IMR-90 (cell line): Measurements from ENCODE around the gene IQUB. TPM values are rescaled to one million over a fixed set of nuclear protein-coding genes. Genes with fewer than 3 reads are reported as not detected.

Experiments
- ATAC-seq: fragments of 200-7000 bp; cut with Tn5 transposase; 2 replicates; pipeline ENCODE4 v1.9.1; 2020; ENCODE audit warnings: low read depth, mild to moderate bottlenecking, moderate library complexity
- BruUV-seq: library from RNA; stranded (reverse); fragments of 400-500 nt; replicated peaks from 2 replicates; lab custom pipeline; 2021; lab: Mats Ljungman, UMichigan
- CTCF ChIA-PET: fragments of 300-600 bp; formaldehyde crosslinking; extraction: SDS; loops from one replicate; lab custom pipeline; 2021; ENCODE audit warnings: antibody characterized with exemption; lab: Yijun Ruan, JAX
- POLR2A ChIA-PET: fragments of 300-600 bp; sonication (Branson Sonifier 250); formaldehyde crosslinking; loops from one replicate; lab custom pipeline; 2022; ENCODE audit warnings: antibody characterized with exemption; ENCODE audit not compliant: unreplicated experiment; lab: Charles Lee
- DNase-seq: peaks from one replicate; pipeline ENCODE4 v3.0.0; 2013
- H2AFZ ChIP-seq: replicated peaks from 2 replicates; pipeline ENCODE3; 2013; ENCODE audit warnings: low read length, mild to moderate bottlenecking; ENCODE audit not compliant: poor library complexity
- H2AK5ac ChIP-seq: 2 replicates; pipeline ENCODE4 v1.6.1; 2013; ENCODE audit warnings: low read depth, low read length, inconsistent platforms
- H2AK9ac ChIP-seq: replicated peaks from 2 replicates; pipeline ENCODE3; 2013; ENCODE audit warnings: mild to moderate bottlenecking, low read depth, low read length, moderate library complexity; ENCODE audit not compliant: poor library complexity
- H2BK120ac ChIP-seq: 2 replicates; pipeline ENCODE4 v1.6.1; 2013; ENCODE audit warnings: low read depth, low read length, inconsistent platforms
- H2BK15ac ChIP-seq: 3 replicates; pipeline ENCODE4 v1.6.1; 2013; ENCODE audit warnings: low read depth, low read length, inconsistent platforms
- H2BK20ac ChIP-seq: 2 replicates; pipeline ENCODE4 v1.6.1; 2013; ENCODE audit warnings: low read depth, mild to moderate bottlenecking, inconsistent platforms, low read length, moderate library complexity
- H2BK5ac ChIP-seq: 2 replicates; pipeline ENCODE4 v1.6.1; 2013; ENCODE audit warnings: mild to moderate bottlenecking, low read depth, low read length, inconsistent platforms; ENCODE audit not compliant: poor library complexity, severe bottlenecking
- H3K14ac ChIP-seq: replicated peaks from 2 replicates; pipeline ENCODE4 v1.6.1; 2013; ENCODE audit warnings: low read depth, low read length, inconsistent platforms
- H3K18ac ChIP-seq: 2 replicates; pipeline ENCODE4 v1.6.1; 2013; ENCODE audit warnings: low read depth, low read length, control low read depth
- H3K23ac ChIP-seq: 2 replicates; pipeline ENCODE4 v1.6.1; 2013; ENCODE audit warnings: low read depth, low read length, inconsistent platforms
- H3K27ac ChIP-seq: 2 replicates; pipeline ENCODE4 v1.5.1; 2013; ENCODE audit warnings: mild to moderate bottlenecking, control low read depth, low read length; ENCODE audit not compliant: insufficient read depth
- H3K27me3 ChIP-seq: 2 replicates; pipeline ENCODE4 v1.6.1; 2013; ENCODE audit warnings: low read length; ENCODE audit not compliant: control insufficient read depth, insufficient read depth
- H3K36me3 ChIP-seq: 2 replicates; pipeline ENCODE4 v1.6.1; 2013; ENCODE audit warnings: low read length, mixed read lengths; ENCODE audit not compliant: control insufficient read depth, insufficient read depth
- H3K4ac ChIP-seq: 2 replicates; pipeline ENCODE4 v1.6.1; 2013; ENCODE audit warnings: low read depth, low read length, inconsistent platforms
- H3K4me1 ChIP-seq: 2 replicates; pipeline ENCODE4 v1.6.1; 2013; ENCODE audit warnings: low read length, mixed read lengths; ENCODE audit not compliant: control insufficient read depth, insufficient read depth
- H3K4me2 ChIP-seq: 2 replicates; pipeline ENCODE4 v1.6.1; 2013; ENCODE audit warnings: low read depth, mild to moderate bottlenecking, control low read depth, low read length, moderate library complexity
- H3K4me3 ChIP-seq: 2 replicates; pipeline ENCODE4 v1.5.1; 2013; ENCODE audit warnings: low read depth, mild to moderate bottlenecking, control low read depth, low read length, moderate library complexity; ENCODE audit not compliant: insufficient read depth
- H3K56ac ChIP-seq: 2 replicates; pipeline ENCODE4 v1.6.1; 2013; ENCODE audit warnings: low read length, inconsistent platforms; ENCODE audit not compliant: insufficient read depth; ENCODE audit errors: extremely low read depth
- H3K79me1 ChIP-seq, 2 experiments: 2 replicates each; pipeline ENCODE4 v1.6.1; 2013; ENCODE audit warnings: low read length in 2 of 2, inconsistent platforms in 1 of 2, low read depth in 1 of 2
- H3K9ac ChIP-seq: 2 replicates; pipeline ENCODE4 v1.6.1; 2013; ENCODE audit warnings: low read depth, low read length, control low read depth
- H3K9me1 ChIP-seq: 2 replicates; pipeline ENCODE4 v1.6.1; 2013; ENCODE audit warnings: low read length, inconsistent platforms; ENCODE audit not compliant: insufficient read depth
- H3K9me3 ChIP-seq: 2 replicates; pipeline ENCODE4 v1.6.1; 2013; ENCODE audit warnings: low read length; ENCODE audit not compliant: control insufficient read depth, insufficient read depth
- H4K20me1 ChIP-seq: 2 replicates; pipeline ENCODE4 v1.6.1; 2013; ENCODE audit warnings: low read length, inconsistent platforms; ENCODE audit not compliant: insufficient read depth
- H4K5ac ChIP-seq: 2 replicates; pipeline ENCODE4 v1.6.1; 2013; ENCODE audit warnings: mild to moderate bottlenecking, low read depth, low read length, control low read depth
- H4K8ac ChIP-seq, 2 experiments: 2 replicates each; pipeline ENCODE4 v1.6.1; 2013; ENCODE audit warnings: low read depth in 2 of 2, low read length in 2 of 2, control low read depth in 1 of 2, inconsistent platforms in 1 of 2
- H4K91ac ChIP-seq: 2 replicates; pipeline ENCODE4 v1.6.1; 2013; ENCODE audit warnings: low read depth, low read length, inconsistent platforms; ENCODE audit not compliant: insufficient read depth
- MAFK ChIP-seq: IDR thresholded peaks from 2 replicates; pipeline ENCODE4 v1.6.1; 2012; ENCODE audit warnings: low read depth, low read length, improper control_type of control experiment
- NFE2L2 ChIP-seq: fragments of 150-350 bp; IDR thresholded peaks from 2 replicates; pipeline ENCODE4 v1.6.1; 2016; ENCODE audit warnings: low read depth, mild to moderate bottlenecking, low read length
- RAD21 ChIP-seq: IDR thresholded peaks from 2 replicates; pipeline ENCODE4 v1.6.1; 2012; ENCODE audit warnings: low read length, improper control_type of control experiment
- dilution Hi-C: fragments of 300-500 bp; cut with HindIII; formaldehyde crosslinking; loops from one replicate; pipeline ENCODE4 v1.14.3; 2018; ENCODE audit warnings: low sequenced_read_pairs; ENCODE audit not compliant: unreplicated experiment
- in situ Hi-C: fragments of 300-500 bp; cut with MboI; formaldehyde crosslinking; loops from 3 replicates; pipeline ENCODE4 v1.14.3; 2019; ENCODE audit warnings: low sequenced_read_pairs, inconsistent platforms, mixed read lengths
- intact Hi-C: fragments of 100-400 bp; cut with micrococcal nuclease; formaldehyde crosslinking; loops from 2 replicates; pipeline ENCODE4 v1.10.0; 2022
- polyA plus RNA-seq, 3 experiments: library from polyadenylated mRNA; depleted of rRNA; stranded (reverse); fragments of >200 nt; gene quantifications; 2 replicates each; pipeline ENCODE4 v1.2.3, GENCODE V29; 2012; ENCODE audit warnings: low replicate concordance in 1 of 3
- total RNA-seq: library from RNA; depleted of rRNA; stranded (reverse); fragments of >200 nt; gene quantifications from 2 replicates; pipeline ENCODE4 v1.2.3, GENCODE V29; 2012
- TF ChIP-seq, protein P1 (sequence below): fragments of 150-350 bp; IDR thresholded peaks from 2 replicates; pipeline ENCODE4 v1.6.1; 2017; ENCODE audit warnings: mild to moderate bottlenecking, antibody characterized with exemption, low read length, low read depth

IQUB gene
- total and polyA plus RNA-seq, 2 of the 4 experiments (the other 2 are of a cell fraction): 0.05 to 0.18 TPM

- no peak overlapping the region for H2AK9ac ChIP-seq
- no TSS peak for BruUV-seq
- no peaks in the 10 kb centered on the region for H3K9me3 ChIP-seq
- no peak overlapping the region for H2AFZ ChIP-seq
- DNase-seq: no peak
- POLR2A ChIA-PET: no interaction called here
- H4K8ac ChIP-seq: no peak overlapping the region
- H2BK15ac ChIP-seq: no peak overlapping the region
- H3K27me3 ChIP-seq: no peaks in the 10 kb centered on the region
- intact Hi-C loops: no loop called here
- H3K36me3 ChIP-seq: no peaks in the 10 kb centered on the region
- no peak for ATAC-seq
- no peak overlapping the region for H3K27ac ChIP-seq
- H2BK5ac ChIP-seq: no peak overlapping the region
- no peak overlapping the region for H3K14ac ChIP-seq
- no peak overlapping the region for H3K9ac ChIP-seq
- H2BK120ac ChIP-seq: no peak overlapping the region
- dilution Hi-C loops: no loop called here
- H3K9me1 ChIP-seq: no peaks in the 10 kb centered on the region
- in situ Hi-C loops: no loop called here
- H3K79me1 ChIP-seq: no peaks in the 10 kb centered on the region
- no peak overlapping the region for H4K5ac ChIP-seq
- TF ChIP-seq MAFK (no peak), RAD21 (no peak), NFE2L2 (no peak)
- TF ChIP-seq, protein P1, sequence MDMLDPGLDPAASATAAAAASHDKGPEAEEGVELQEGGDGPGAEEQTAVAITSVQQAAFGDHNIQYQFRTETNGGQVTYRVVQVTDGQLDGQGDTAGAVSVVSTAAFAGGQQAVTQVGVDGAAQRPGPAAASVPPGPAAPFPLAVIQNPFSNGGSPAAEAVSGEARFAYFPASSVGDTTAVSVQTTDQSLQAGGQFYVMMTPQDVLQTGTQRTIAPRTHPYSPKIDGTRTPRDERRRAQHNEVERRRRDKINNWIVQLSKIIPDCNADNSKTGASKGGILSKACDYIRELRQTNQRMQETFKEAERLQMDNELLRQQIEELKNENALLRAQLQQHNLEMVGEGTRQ: no peak
- H2BK20ac ChIP-seq: no peak overlapping the region
- no peak overlapping the region for H3K56ac ChIP-seq
- H3K4ac ChIP-seq: no peak overlapping the region
- no peak overlapping the region for H3K4me3 ChIP-seq
- no peak overlapping the region for H2AK5ac ChIP-seq
- no peaks in the 10 kb centered on the region for H4K20me1 ChIP-seq
- H3K23ac ChIP-seq: no peak overlapping the region
- H4K91ac ChIP-seq: no peak overlapping the region
- H3K18ac ChIP-seq: no peak overlapping the region
- no peak overlapping the region for H3K4me2 ChIP-seq
- no peaks in the 10 kb centered on the region for H3K4me1 ChIP-seq
- CTCF ChIA-PET: no interaction called here
Observed at GRCh38 chr7:123433665-123434064, 100.7 kb downstream of the IQUB start.
